GM12865 (cell line): ENCODE results near the gene FIZ1.

Experiments
- DNase-seq: peaks from one replicate; pipeline ENCODE4 v3.0.0; 2010; ENCODE audit warnings: low read depth
- H3K4me3 ChIP-seq: 2 replicates; pipeline ENCODE4 v1.5.1; 2011; ENCODE audit warnings: mild to moderate bottlenecking, low read depth, low read length, control low read depth
- TF ChIP-seq, protein P1 (sequence below): IDR thresholded peaks from 2 replicates; pipeline ENCODE4 v1.5.1; 2011; ENCODE audit warnings: low read length, control low read depth, low read depth, inconsistent platforms; ENCODE audit not compliant: insufficient read depth; ENCODE audit errors: missing control alignments

Gene FIZ1

DNA sequence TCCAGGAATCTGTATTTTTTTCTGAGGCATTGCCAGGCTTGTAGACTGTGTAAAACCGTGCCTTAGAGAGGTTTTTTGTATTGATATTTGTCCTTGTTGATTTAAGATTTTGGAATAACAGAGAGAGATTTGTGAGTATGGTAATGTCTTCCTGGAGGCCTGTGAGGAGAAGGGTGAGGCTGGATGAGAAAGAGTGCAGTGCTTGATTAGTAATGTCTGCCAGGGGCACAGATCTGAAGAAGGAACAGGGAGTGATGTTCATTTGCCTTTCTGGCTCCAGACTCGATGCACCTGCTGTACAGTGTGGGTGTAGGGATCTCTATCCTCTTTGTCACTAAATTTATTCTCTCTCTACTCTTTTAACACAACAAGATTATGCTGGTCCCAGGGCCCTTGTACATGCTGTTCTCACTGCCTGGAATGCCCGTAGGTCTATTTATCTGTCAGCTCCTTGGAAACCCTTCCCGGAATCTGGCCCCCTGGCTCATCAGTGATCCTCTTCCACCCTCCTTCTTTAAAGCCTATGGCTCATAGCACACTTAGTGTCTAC is 4.2 kb downstream of the FIZ1 start:
- H3K4me3 ChIP-seq: no peak overlapping the region
- TF ChIP-seq, protein P1, sequence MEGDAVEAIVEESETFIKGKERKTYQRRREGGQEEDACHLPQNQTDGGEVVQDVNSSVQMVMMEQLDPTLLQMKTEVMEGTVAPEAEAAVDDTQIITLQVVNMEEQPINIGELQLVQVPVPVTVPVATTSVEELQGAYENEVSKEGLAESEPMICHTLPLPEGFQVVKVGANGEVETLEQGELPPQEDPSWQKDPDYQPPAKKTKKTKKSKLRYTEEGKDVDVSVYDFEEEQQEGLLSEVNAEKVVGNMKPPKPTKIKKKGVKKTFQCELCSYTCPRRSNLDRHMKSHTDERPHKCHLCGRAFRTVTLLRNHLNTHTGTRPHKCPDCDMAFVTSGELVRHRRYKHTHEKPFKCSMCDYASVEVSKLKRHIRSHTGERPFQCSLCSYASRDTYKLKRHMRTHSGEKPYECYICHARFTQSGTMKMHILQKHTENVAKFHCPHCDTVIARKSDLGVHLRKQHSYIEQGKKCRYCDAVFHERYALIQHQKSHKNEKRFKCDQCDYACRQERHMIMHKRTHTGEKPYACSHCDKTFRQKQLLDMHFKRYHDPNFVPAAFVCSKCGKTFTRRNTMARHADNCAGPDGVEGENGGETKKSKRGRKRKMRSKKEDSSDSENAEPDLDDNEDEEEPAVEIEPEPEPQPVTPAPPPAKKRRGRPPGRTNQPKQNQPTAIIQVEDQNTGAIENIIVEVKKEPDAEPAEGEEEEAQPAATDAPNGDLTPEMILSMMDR: no peak

DNA sequence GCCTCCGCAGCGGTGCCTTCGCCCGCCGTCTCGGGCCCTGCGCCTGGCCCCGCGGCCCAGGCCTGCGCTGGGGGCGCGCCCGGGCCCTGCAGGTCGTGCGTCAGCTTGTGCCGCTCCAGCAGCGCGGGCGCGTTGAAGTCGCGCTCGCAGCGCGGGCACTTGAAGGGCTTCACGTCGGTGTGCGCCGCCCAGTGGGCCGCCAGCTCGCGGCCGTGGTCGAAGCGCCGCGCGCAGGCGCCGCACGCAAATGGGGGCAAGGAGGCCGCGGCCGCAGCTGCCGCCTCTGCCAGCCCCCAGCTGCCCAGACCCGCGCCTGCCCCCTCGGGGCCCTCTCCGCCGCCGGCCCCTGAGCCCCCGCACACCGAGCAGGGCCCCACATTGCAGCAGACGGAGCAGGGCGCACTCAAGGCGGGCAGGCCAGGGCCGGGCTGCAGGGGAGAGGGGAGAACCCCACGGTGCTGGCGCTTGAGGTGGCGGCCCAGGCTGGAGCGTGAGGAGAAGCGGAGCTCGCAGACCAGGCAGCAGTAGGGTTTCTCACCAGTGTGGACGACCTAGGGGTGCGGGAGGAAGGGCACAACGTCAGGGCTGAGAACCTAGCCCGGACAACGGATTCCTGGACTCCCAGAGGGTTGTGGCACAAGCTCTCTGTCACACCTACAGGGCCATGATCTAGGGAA is 6.1 kb downstream of the FIZ1 start:
- H3K4me3 ChIP-seq: no peak overlapping the region
- TF ChIP-seq, protein P1: no peak
- DNase-seq: no peak

More for the DNA sequence above, 4.2 kb downstream of the FIZ1 start:
- no peak for DNase-seq

DNA sequence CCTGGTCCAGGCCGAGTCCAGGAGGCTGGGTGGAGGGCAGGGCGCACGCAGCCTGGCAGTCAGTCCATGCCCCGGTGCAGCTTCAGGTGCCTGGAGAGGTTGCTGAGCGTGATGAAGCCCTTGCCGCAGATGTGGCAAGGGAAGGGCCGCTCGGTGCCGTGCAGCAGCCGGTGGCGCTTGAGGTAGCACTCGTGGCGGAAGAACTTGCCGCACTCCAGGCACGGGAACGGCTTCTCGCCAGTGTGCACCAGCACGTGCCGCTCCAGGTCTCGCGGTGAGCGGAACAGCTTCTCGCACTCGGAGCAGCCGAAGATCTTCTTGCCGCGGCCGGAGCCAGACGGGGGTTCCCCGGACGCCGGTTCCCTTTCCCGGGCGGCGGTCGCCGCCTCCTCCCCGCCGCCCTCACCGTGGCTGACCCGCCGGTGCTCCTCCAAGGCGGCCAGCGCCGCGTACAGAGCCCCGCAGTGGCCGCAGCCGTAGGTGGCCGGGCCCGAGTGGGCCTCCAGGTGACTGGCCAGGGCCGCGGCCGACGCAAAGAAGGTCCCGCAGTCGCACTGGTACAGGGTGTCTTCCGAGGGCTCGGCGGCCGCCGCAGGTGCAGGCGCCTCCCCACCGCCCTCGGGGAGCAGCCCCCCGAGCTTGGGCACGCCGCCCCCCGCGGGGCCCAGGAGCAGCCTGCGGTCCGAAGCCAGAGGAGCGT is 6.8 kb downstream of the FIZ1 start:
- DNase-seq: no peak
- TF ChIP-seq, protein P1: no peak
- no peak overlapping the region for H3K4me3 ChIP-seq

DNA sequence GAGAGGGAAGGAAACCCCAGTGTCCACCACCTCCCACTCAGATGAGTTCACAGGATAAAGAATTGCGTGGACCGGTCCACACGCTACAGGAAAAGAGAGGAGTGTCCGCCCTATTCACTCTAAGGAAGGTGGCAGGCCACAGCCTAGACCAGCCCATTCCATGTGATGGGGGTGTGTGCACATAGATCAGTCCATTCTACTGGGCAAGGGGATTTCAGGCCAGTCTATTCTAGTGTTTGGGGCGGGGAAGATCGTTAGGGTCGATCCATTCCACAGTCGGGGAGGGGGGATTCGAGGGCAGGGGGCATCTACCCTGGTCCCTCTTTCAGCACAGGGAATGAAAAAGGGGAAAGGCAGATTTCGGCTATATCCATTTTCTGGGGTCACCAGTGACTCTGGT is 7.8 kb downstream of the FIZ1 start:
- TF ChIP-seq, protein P1: no peak
- no peak overlapping the region for H3K4me3 ChIP-seq
- DNase-seq: no peak

DNA sequence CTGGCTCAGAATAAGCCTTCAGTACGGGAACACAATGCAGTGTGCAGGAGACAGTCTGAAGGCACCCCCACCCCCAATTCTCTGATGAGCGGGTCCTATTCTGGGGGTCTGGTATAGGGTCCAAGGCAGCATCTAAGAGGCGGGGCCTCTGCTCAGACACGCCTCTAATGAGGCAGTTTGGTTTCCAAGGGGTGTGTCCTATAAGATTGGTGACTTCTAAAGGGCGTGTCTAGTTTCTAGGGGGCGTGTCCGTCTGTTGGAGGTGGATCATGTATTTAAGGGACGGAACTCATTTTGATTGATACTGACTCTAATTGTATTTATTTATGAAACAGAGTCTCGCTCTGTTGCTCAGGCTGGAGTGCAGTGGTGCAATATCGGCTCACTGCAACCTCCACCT is 8.7 kb downstream of the FIZ1 start:
- TF ChIP-seq, protein P1: no peak
- DNase-seq: no peak

DNA sequence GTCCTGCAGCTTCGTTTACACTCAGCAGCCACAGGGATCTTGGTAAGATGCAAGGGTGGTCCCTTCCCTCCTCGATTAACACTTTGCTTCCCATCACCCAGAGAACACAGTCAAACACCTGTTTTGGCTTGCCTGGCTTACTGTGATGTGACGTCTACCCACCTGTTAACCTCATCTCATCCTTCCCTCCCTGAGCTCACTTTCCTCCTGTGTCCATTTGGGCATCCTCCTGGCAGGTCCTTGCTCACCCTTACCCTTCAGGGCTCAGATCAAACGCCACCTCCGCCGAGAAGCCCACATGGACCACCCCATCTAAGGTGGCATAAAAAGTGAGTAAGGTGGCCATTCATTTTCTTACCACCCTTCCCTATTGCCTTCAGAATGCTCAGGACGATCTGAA is 9.2 kb downstream of the FIZ1 start:
- TF ChIP-seq, protein P1: no peak

More for the DNA sequence above, 8.7 kb downstream of the FIZ1 start:
- no peak overlapping the region for H3K4me3 ChIP-seq

More for the DNA sequence above, 9.2 kb downstream of the FIZ1 start:
- DNase-seq: no peak
- H3K4me3 ChIP-seq: no peak overlapping the region
